H9 (cell line): ENCODE measurements around the gene PDE6H. TPM values are rescaled to one million over a fixed set of nuclear protein-coding genes. Genes with fewer than 3 reads are reported as not detected.

Experiments used
- DNase-seq: peaks from one replicate; pipeline ENCODE4 v3.0.0-alpha.2; 2017
- H2AFZ ChIP-seq: one replicate; pipeline ENCODE4 v1.6.1; 2013; ENCODE audit warnings: mild to moderate bottlenecking, low read length, control low read depth, moderate library complexity
- H2AK5ac ChIP-seq: 2 replicates; pipeline ENCODE4 v1.6.1; 2013; ENCODE audit warnings: low read length, control low read depth, mixed read lengths; ENCODE audit not compliant: insufficient read length
- H2BK120ac ChIP-seq: one replicate; pipeline ENCODE4 v1.6.1; 2013; ENCODE audit warnings: low read depth, mild to moderate bottlenecking, low read length, control low read depth, inconsistent platforms; ENCODE audit not compliant: poor library complexity, severe bottlenecking
- H2BK12ac ChIP-seq: 2 replicates; pipeline ENCODE4 v1.6.1; 2013; ENCODE audit warnings: low read length, control low read depth, mixed read lengths, low read depth; ENCODE audit not compliant: insufficient read length
- H2BK15ac ChIP-seq: 2 replicates; pipeline ENCODE4 v1.6.1; 2013; ENCODE audit warnings: low read depth, low read length, control low read depth
- H2BK20ac ChIP-seq: one replicate; pipeline ENCODE4 v1.6.1; 2013; ENCODE audit warnings: low read depth, mild to moderate bottlenecking, low read length, control low read depth, inconsistent platforms; ENCODE audit not compliant: poor library complexity, severe bottlenecking
- H2BK5ac ChIP-seq: 2 replicates; pipeline ENCODE4 v1.6.1; 2013; ENCODE audit warnings: low read length, control low read depth, mixed read lengths; ENCODE audit not compliant: insufficient read length
- H3K14ac ChIP-seq: 2 replicates; pipeline ENCODE4 v1.6.1; 2013; ENCODE audit warnings: low read length, control low read depth; ENCODE audit not compliant: insufficient read depth
- H3K18ac ChIP-seq: 2 replicates; pipeline ENCODE4 v1.6.1; 2013; ENCODE audit warnings: low read depth, mild to moderate bottlenecking, mixed read lengths, low read length, control low read depth; ENCODE audit not compliant: insufficient read length
- H3K23ac ChIP-seq: 2 replicates; pipeline ENCODE4 v1.6.1; 2013; ENCODE audit warnings: low read length, control low read depth, mixed read lengths, low read depth; ENCODE audit not compliant: insufficient read length
- H3K23me2 ChIP-seq: 2 replicates; pipeline ENCODE4 v1.6.1; 2013; ENCODE audit warnings: low read depth, mild to moderate bottlenecking, mixed read lengths, low read length, control low read depth; ENCODE audit not compliant: insufficient read length, poor library complexity, severe bottlenecking
- H3K27ac ChIP-seq: 2 replicates; pipeline ENCODE4 v1.5.1; 2013; ENCODE audit warnings: low read length, control low read depth, mixed read lengths, low read depth; ENCODE audit not compliant: insufficient read length
- H3K27me3 ChIP-seq: 2 replicates; pipeline ENCODE4 v1.6.1; 2013; ENCODE audit warnings: low read length, control low read depth, inconsistent platforms; ENCODE audit not compliant: insufficient read depth
- H3K4ac ChIP-seq: 2 replicates; pipeline ENCODE4 v1.6.1; 2013; ENCODE audit warnings: low read depth, mild to moderate bottlenecking, control low read depth, inconsistent platforms, low read length, moderate library complexity
- H3K4me1 ChIP-seq: 2 replicates; pipeline ENCODE4 v1.6.1; 2013; ENCODE audit warnings: low read length, control low read depth, inconsistent platforms; ENCODE audit not compliant: insufficient read depth
- H3K4me2 ChIP-seq: 2 replicates; pipeline ENCODE4 v1.6.1; 2013; ENCODE audit warnings: low read length, control low read depth, mixed read lengths; ENCODE audit not compliant: insufficient read length, insufficient read depth
- H3K56ac ChIP-seq: 2 replicates; pipeline ENCODE4 v1.6.1; 2013; ENCODE audit warnings: low read depth, mild to moderate bottlenecking, mixed read lengths, low read length, control low read depth; ENCODE audit not compliant: insufficient read length
- H3K79me1 ChIP-seq: 2 replicates; pipeline ENCODE4 v1.6.1; 2013; ENCODE audit warnings: low read depth, mild to moderate bottlenecking, moderate library complexity, low read length, control low read depth, inconsistent platforms; ENCODE audit not compliant: insufficient read depth, poor library complexity, severe bottlenecking
- H3K79me2 ChIP-seq: 2 replicates; pipeline ENCODE4 v1.6.1; 2013; ENCODE audit warnings: low read length, control low read depth, inconsistent platforms; ENCODE audit not compliant: insufficient read depth
- H3K9ac ChIP-seq: 2 replicates; pipeline ENCODE4 v1.6.1; 2013; ENCODE audit warnings: low read length, control low read depth, mixed read lengths; ENCODE audit not compliant: insufficient read length; ENCODE audit errors: extremely low read depth
- H3K9me3 ChIP-seq: one replicate; pipeline ENCODE4 v1.6.1; 2013; ENCODE audit warnings: low read depth, low read length, inconsistent platforms; ENCODE audit not compliant: control insufficient read depth
- H3T11ph ChIP-seq: one replicate; pipeline ENCODE4 v1.6.1; 2013; ENCODE audit warnings: mild to moderate bottlenecking, low read length, control low read depth, inconsistent platforms
- H4K20me1 ChIP-seq: one replicate; pipeline ENCODE4 v1.6.1; 2013; ENCODE audit not compliant: control insufficient read depth, insufficient read length, insufficient read depth
- H4K5ac ChIP-seq: 2 replicates; pipeline ENCODE4 v1.6.1; 2013; ENCODE audit warnings: low read depth, mild to moderate bottlenecking, mixed read lengths, low read length, control low read depth; ENCODE audit not compliant: insufficient read length
- H4K8ac ChIP-seq: replicated peaks from 2 replicates; pipeline ENCODE4 v1.6.1; 2013; ENCODE audit warnings: low read length, control low read depth, mixed read lengths, low read depth; ENCODE audit not compliant: insufficient read length
- H4K91ac ChIP-seq: 2 replicates; pipeline ENCODE4 v1.6.1; 2013; ENCODE audit warnings: low read depth, mild to moderate bottlenecking, moderate library complexity, mixed read lengths, low read length, control low read depth; ENCODE audit not compliant: insufficient read length
- H3K27ac Mint-ChIP-seq, 3 experiments: 2 replicates in 2 of 3; 3 replicates in 1 of 3; pipeline ENCODE4 v1.8.0; 2020 to 2021; ENCODE audit warnings: mixed read lengths in 3 of 3, mild to moderate bottlenecking in 1 of 3, moderate library complexity in 1 of 3
- H3K27me3 Mint-ChIP-seq: 2 replicates; pipeline ENCODE4 v1.8.0; 2021; ENCODE audit warnings: low read depth, mild to moderate bottlenecking, moderate library complexity, mixed read lengths
- H3K36me3 Mint-ChIP-seq, 3 experiments: 2 replicates in 2 of 3; 3 replicates in 1 of 3; pipeline ENCODE4 v1.8.0; 2020 to 2021; ENCODE audit warnings: low read depth in 3 of 3, mixed read lengths in 3 of 3; ENCODE audit not compliant: insufficient read depth in 1 of 3
- H3K4me1 Mint-ChIP-seq, 2 experiments: 2 replicates each; pipeline ENCODE4 v1.8.0; 2020; ENCODE audit warnings: mixed read lengths in 2 of 2
- H3K4me3 Mint-ChIP-seq, 2 experiments: 2 replicates in 1 of 2; 3 replicates in 1 of 2; pipeline ENCODE4 v1.8.0; 2020 to 2021; ENCODE audit warnings: mild to moderate bottlenecking in 2 of 2, mixed read lengths in 2 of 2, moderate library complexity in 1 of 2
- H3K9me3 Mint-ChIP-seq, 2 experiments: 2 replicates in 1 of 2; 3 replicates in 1 of 2; pipeline ENCODE4 v1.8.0; 2020; ENCODE audit warnings: mild to moderate bottlenecking in 2 of 2, mixed read lengths in 2 of 2, moderate library complexity in 1 of 2
- CTCF ChIP-seq: fragments of 200-600 bp; sonication (generic); conservative IDR thresholded peaks from 3 replicates; pipeline ENCODE4 v1.8.0; 2021; ENCODE audit warnings: antibody characterized with exemption, mild to moderate bottlenecking
- WGBS: extraction: QIAGEN DNeasy Blood & Tissue Kit; methylation state at CpG from one replicate; pipeline ENCODE4 v1.1.7; 2013; ENCODE audit warnings: missing lambda C conversion rate, low lambda C conversion rate, mixed read lengths; ENCODE audit not compliant: insufficient read length; ENCODE audit errors: extremely low coverage; 5-methylcytosine and 5-hydroxymethylcytosine counted together
- total RNA-seq: library from RNA; stranded (reverse); gene quantifications from 2 replicates; pipeline ENCODE4 v1.2.1, GENCODE V29; 2021

PDE6H gene
- total RNA-seq, 1 experiment from 2014 or later = not detected

- Histone ChIP-seq H3K23ac (no peak overlapping the region), H4K8ac (no peak overlapping the region), H3K79me2 (no peaks in the 10 kb centered on the region), H3K9me3 (no peaks in the 10 kb centered on the region), H3K4me2 (no peak overlapping the region), H3K4me1 (no peaks in the 10 kb centered on the region), H3K27ac (no peak overlapping the region), H3K79me1 (no peaks in the 10 kb centered on the region), H4K5ac (no peak overlapping the region), H3K18ac (no peak overlapping the region), H3T11ph (no peak overlapping the region), H3K27me3 (no peaks in the 10 kb centered on the region), H2AK5ac (no peak overlapping the region), H4K91ac (no peak overlapping the region), H3K56ac (no peak overlapping the region), H2BK20ac (no peak overlapping the region), H2BK120ac (no peak overlapping the region), H3K14ac (no peak overlapping the region), H2BK12ac (no peak overlapping the region), H2BK5ac (no peak overlapping the region), H4K20me1 (no peaks in the 10 kb centered on the region), H3K4ac (no peak overlapping the region), H2AFZ (no peak overlapping the region), H2BK15ac (no peak overlapping the region), H3K23me2 (no peaks in the 10 kb centered on the region), H3K9ac (no peak overlapping the region)
- no peak for TF ChIP-seq CTCF
- Mint-ChIP-seq H3K36me3 (no peaks in the 10 kb centered on the region), H3K4me3 (no peak overlapping the region), H3K27me3 (no peaks in the 10 kb centered on the region; the same call in 1 of the 2 replicates), H3K9me3 (no peaks in the 10 kb centered on the region; a peak in 1 of 5 replicates), H3K4me1 (peaks cover 7% of the 10 kb centered on the region in 2 experiments), H3K27ac (no peak overlapping the region)
- no peak for DNase-seq
- WGBS = no CpG with 5 or more reads among the region's 3 CpGs
Measured at GRCh38 chr12:14927267-14927666, 45.6 kb upstream of the PDE6H start.
